HG03039 (cell line): ENCODE measurements around the gene PHF21A.

ENCODE experiments used
- ATAC-seq: cut with Tn5 transposase; IDR thresholded peaks from one replicate; pipeline ENCODE4 v1.9.1; 2021; ENCODE audit warnings: mild to moderate bottlenecking, moderate library complexity; ENCODE audit not compliant: unreplicated experiment

PHF21A gene

GRCh38 chr11:45889966-45890365, 231.3 kb downstream of the PHF21A start:
- no peak for ATAC-seq

GRCh38 chr11:45889555-45889954, 231.7 kb downstream of the PHF21A start:
- ATAC-seq, result no peak

- ATAC-seq, result no peak
Observed at GRCh38 chr11:45887587-45887986, 233.7 kb downstream of the PHF21A start.

GRCh38 chr11:45886816-45887520, 234.3 kb downstream of the PHF21A start:
- ATAC-seq, result no peak

- ATAC-seq, result no peak
Observed at GRCh38 chr11:45885921-45886721, 235.1 kb downstream of the PHF21A start.

- no peak for ATAC-seq
Observed at GRCh38 chr11:45885274-45885920, 235.9 kb downstream of the PHF21A start, which contains the start of gene MAPK8IP1. TSS of gene MAPK8IP1 (plus strand) at chr11:45885651. CDS start at chr11:45885821, 170 bp downstream.

DNA sequence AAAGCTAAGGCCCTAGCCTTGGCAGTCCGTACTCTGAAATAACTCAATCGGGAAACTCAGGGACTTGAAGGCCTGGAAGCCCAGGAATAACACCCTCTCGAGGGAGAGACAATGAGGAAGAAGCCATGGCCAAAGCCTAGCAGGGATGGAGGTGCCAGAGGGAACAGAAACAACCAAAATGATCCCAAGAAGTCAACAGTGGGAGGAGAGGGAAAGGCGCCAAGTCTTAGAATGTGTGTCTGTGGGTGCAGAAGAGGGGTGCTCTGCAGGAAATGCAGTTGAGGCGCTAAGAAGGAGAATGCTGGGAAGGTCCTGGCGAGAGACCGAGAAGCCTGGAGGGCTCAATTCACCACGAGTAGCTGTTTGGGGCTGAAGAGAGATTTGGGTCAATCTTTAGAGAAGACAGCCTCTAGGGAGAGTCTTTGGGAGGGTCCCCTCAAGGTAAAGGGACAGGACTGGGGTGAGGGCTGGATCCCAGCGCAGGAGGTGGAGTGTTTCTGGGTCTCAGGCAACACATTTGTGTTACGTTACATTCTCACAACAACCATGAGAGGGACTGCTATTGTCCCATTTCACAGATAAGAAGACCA, 236.6 kb downstream of the PHF21A start:
- ATAC-seq, result no peak
